Activated naive CD8-positive, alpha-beta T cell treated with anti-CD3 and anti-CD28 coated beads, Interleukin-2, amount 50 U/mL, for 16 hours (primary cell): ENCODE measurements around the gene LETMD1.

Source experiments
- DNase-seq: peaks from one replicate; pipeline ENCODE4 v3.0.0-alpha.2; 2020; ENCODE audit warnings: low read depth, low spot score

The LETMD1 gene

GRCh38 chr12:51025836-51026638, 22.1 kb upstream of the LETMD1 start, which contains the start of gene SLC11A2:
Gene SLC11A2, minus strand, starts transcription at chr12:51026384. Its CDS starts 15,656 bp downstream, at chr12:51010728.
- DNase-seq: peak; percentile 78

DNA sequence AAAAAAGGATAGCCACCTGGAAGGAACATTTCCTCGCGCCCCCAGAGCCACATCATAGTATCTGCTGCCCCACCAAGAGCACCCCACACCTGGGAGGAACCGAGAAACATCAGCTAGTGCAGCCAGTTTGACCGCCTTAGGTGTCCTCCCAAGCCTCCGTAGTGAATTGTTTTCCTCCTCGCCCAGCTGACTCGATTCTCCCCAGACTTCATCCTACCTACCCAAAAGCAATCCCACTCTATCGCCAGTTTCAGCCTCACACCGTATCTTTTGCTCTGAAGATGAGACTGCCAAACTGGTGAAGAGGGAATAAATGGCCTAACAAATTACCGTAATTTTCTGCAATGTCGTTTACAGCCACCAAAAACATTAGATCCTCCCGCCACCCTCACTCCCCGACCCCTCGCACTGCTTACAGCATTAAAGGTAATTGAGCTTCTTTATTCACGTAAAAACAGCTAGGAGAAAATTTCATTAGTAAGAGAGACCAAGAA, 20.7 kb upstream of the LETMD1 start:
- no peak for DNase-seq

DNA sequence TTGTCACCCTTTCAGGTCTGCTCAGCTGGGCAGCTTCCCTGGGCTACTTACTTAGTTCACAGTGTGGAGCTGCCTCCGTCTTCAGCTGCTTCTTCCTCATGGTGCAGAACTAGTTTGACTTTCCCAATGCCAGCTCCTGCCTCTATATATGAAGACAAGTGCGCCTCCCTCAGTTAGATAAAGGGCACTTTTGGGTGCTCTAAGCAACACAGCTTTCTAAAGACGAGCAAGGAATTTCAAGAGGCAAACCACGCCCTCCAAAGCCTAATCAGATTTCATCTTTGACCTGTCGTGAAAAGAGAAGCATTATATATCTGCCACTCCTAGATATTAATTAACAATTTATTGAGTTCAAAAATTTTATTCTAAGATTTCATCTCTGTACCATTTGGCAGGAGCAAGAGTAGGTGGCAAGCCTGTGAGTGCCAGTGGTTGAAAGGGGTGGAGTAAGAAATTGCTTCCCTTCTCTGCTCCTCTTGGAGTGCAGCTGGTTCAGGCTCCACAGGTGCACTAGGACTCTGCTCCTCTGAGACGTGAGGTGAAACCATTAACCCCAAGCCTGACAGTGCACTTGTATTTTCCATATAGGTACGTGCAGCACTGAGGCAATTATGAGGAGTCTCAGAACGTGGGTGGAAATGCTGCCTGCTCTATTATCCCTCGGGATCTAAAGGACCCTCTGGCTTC, 19.9 kb upstream of the LETMD1 start:
- no peak for DNase-seq

DNA sequence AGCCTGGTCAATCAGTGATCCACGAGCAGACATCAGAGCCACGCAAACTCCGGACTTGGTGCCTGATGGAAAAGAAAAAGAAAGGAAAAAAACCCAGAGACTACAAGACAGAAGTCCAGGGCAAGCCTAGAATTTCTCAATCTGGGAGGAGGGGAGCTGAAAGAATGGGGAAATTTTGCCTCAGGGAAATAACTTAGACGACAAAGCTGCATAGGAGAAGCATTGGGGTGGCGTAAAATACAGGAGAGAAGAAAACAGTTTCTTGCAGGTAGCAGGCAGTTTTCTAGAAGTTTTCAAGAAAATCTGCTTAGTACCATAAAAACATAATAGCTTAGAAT, 19.3 kb upstream of the LETMD1 start:
- DNase-seq: no peak

DNA sequence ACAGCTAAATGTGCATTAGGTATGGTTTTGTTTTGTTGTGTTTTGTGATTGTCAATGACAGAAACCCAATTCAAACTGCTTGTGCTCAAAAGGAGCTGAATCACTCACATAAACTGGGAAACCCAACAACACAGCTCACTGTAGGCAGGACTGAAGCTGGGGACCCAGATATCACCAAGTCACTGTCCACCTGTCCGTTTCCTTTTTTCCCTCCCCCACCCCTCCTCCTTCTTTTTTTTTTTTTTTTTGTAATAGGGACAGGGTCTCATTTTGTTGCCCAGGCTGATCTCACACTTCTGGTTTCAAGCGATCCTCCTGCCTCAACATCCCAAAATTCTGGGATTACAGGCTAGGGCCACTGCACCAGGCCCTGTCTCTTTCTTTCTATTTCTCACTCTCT, 15.1 kb upstream of the LETMD1 start:
- DNase-seq: no peak

DNA sequence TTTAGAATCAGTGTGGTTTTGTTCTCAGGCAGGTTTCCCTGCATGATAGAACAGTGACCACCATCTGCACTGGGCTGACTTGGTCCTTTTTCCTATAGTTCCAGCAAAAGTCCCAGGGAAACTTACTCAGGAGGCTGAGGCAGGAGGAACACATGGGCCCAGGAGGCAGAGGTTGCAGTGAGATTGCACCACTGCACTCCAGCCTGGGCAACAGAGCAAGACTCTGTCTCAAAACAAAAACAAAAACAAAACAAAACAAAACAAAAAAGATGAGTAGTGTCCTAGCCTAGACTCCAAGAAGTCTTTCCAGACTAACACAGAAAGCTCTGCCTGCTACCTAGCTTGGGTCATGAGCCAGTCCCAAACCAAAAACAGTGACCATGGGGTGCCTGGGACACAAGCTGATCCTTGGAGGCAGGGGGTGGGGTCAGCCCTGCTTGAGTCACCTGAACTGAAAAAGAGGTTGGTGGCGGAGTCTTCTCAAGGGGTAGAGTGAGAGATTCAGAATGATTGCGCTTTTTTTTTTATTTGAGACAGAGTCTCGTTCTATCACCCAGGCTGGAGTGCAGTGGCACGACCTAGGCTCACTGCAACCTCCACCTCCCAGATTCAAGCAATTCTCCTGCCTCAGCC, 14.6 kb upstream of the LETMD1 start:
- no peak for DNase-seq

- no peak for DNase-seq
Observed at GRCh38 chr12:51036279-51036678, 11.8 kb upstream of the LETMD1 start.

DNA sequence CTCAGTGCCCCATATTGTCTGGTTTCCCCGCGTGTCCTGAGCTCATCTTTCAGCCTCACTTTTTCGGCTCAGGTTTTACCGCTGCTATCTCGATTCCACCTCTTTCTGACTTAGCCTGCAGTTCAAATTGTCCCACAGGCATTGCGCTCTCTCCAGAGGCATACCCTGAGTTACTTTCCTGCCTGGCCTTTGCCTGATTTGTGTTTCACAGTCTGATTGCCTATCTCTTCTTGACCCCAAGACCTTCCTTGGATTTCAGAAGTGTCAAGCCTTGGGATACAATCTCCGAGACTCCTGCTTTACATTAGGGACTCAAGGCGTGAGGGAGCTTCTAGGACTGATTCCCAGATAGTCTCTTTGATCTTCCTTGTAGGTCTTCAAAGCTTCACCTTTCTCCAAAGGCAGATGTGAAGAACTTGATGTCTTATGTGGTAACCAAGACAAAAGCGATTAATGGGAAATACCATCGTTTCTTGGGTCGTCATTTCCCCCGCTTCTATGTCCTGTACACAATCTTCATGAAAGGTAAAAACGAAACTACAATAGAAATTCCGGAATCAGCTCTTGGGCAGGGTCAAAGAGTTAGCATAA, 629 bp downstream of the LETMD1 start:
- DNase-seq: no peak

DNA sequence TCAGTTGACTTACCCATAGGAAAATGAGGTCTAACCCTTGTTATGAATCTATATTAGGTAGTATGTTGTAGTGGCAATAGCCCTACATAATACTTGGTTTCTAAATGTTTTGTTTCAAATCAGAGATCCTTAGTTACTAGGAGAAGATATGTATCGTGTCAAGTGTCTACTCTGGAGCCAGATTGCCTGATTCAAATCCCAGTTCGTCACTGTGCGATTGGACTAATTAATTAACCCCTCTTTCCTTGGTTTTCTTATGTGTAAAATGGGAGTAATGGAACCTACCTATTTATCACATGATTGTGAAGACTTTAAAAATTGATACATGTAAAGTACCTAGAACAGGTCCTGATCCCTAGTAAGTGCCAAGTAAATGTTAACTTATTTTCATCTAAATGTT, 1.4 kb downstream of the LETMD1 start:
- DNase-seq: no peak

GRCh38 chr12:51051787-51052186, 3.7 kb downstream of the LETMD1 start:
- no peak for DNase-seq

- no peak for DNase-seq
Observed at GRCh38 chr12:51055060-51055459, 6.9 kb downstream of the LETMD1 start.

- no peak for DNase-seq
Observed at GRCh38 chr12:51056242-51056641, 8.1 kb downstream of the LETMD1 start.

DNA sequence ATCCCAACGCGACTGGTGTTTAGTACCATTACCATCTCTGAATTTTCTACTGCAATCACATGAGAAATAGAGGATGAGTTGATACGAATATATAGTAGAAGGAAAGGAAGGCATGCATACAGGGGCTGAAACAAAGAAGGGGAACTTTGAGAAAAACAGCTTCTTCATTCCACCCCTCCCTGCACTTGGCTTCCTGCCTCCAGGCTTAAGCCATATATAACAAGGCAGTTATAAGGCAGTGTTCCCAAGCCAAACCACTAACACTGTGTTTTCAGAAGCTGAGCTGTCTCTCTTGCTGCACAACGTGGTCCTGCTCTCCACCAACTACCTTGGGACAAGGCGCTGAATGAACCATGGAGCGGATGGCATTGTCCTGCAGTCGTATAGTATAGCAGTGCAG, 11.0 kb downstream of the LETMD1 start:
- DNase-seq: no peak

GRCh38 chr12:51062631-51063397, 14.7 kb downstream of the LETMD1 start:
- no peak for DNase-seq

- DNase-seq: no peak
Observed at GRCh38 chr12:51065530-51065929, 17.4 kb downstream of the LETMD1 start.

- DNase-seq: no peak
Observed at GRCh38 chr12:51067229-51067628, 19.1 kb downstream of the LETMD1 start.

- DNase-seq: no peak
Observed at GRCh38 chr12:51067771-51068170, 19.6 kb downstream of the LETMD1 start.

- DNase-seq: no peak
Observed at GRCh38 chr12:51070004-51070403, 21.9 kb downstream of the LETMD1 start.

DNA sequence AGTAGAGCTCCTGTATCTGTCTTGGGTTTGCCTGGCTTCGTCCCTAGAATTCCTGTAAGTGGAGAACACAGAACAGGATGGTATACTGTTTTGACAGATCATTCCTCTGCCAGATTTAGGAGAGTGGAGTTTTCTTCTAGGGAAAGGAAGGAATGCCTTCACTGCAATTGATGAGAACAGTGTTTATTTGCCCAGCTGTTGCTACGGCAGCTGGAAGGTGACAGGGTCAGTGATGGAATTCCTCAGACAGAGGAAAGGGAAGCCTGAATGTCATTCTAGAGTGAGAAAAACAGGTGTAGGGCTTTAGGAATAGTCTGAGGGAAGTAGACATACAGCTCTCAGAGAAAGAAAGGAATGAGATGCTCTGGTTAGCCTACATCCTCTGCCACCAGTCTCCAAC, 23.5 kb downstream of the LETMD1 start:
- no peak for DNase-seq

DNA sequence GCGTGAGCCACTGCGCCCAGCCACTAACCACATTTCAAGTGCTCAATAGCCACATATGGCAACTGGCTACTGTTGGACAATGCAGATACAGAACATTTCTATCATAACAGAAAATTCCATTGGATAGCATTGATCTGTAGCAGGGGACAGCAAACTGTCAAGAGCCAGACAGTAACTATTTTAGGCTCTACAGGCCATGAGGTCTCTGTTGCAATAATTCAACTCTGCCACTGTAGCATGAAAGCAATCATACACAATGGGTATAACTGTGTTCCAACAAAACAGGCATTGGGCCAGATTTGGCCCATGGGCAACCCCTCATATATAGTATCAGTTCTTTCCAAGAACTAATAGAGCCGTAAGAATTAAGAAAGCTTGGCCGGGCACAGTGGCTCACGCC, 27.3 kb downstream of the LETMD1 start:
- DNase-seq: no peak

DNA sequence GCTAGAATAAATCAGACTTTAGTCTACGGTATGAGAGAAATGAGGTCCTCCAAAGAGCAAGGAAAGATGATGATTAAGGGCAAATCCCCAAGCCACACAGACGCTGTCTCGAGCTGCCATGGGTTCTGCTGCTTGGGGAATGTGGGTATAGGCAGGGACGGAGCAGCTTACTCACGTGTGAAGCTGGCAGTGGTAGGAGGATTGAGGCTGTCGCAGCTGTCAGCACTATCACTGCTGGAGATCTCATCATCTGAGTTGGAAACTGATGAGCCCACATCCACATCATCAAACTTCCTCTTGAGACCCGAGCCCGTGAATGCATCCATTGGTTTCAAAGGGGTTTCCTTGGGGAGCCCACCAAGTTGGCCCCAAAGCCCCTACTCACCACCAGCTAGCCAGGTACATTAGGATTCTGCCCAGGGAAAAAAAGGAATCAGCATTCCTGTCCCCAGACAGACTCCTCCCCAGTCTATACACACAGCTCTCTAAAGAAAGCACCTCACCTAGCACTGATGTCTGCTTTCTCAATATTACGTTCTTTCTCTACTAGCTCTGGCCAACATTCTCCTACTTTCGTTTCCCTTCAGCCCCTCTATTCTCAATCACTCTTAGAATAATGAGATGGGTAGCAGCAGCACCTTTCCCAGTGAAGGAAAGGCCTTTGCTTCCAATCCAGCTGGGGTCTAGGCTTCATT, 28.3 kb downstream of the LETMD1 start:
- no peak for DNase-seq
